Pancreas (tissue), 10 donors: Measurements from ENCODE around the gene IRGC. TPM values are rescaled to one million over a fixed set of nuclear protein-coding genes. Genes with fewer than 3 reads are reported as not detected.

Source experiments
- ATAC-seq, 4 donors: fragments of 200-7000 bp; cut with Tn5 transposase; one replicate each; pipeline versions ENCODE4 v1.8.0 to v1.9.1; 2020; ENCODE audit warnings: mild to moderate bottlenecking in 4 of 4, moderate library complexity in 4 of 4
- DNase-seq, 6 donors: peaks; one replicate each; pipeline ENCODE4 v3.0.0-alpha.2; 2020
- FAIRE-seq: peaks from 2 replicates; lab custom pipeline; 2012; peaks lifted over from hg19 to GRCh38; lab: Jason Lieb, UNC
- H3K27ac ChIP-seq, 4 donors: fragments of 200-600 bp; sonication (generic); 1 replicate in 3 of 4; 2 replicates in 1 of 4; pipeline versions ENCODE4 v1.5.0 to v1.8.0; 2020
- H3K27me3 ChIP-seq, 4 donors: fragments of 200-600 bp; one replicate each; pipeline ENCODE4 v1.8.0; 2021
- H3K36me3 ChIP-seq, 3 donors: fragments of 200-600 bp; sonication (generic) in 1 of 3; one replicate each; pipeline versions ENCODE4 v1.5.0 to v1.8.0; 2020 to 2021
- H3K4me1 ChIP-seq, 3 donors: fragments of 200-600 bp; one replicate each; pipeline ENCODE4 v1.8.0; 2021
- H3K4me3 ChIP-seq, 4 donors: fragments of 200-600 bp; sonication (generic) in 2 of 4; one replicate each; pipeline versions ENCODE4 v1.5.0 to v1.8.0; 2020 to 2021
- H3K9me3 ChIP-seq, 4 donors: fragments of 200-600 bp; one replicate each; pipeline ENCODE4 v1.8.0; 2021
- CTCF ChIP-seq, 4 donors: fragments of 200-600 bp; sonication (generic) in 3 of 4; IDR thresholded peaks; one replicate each; pipeline versions ENCODE4 v1.5.0 to v1.8.0; 2021; ENCODE audit warnings: antibody characterized with exemption in 4 of 4
- WGBS, 2 donors: extraction: QIAGEN DNeasy Blood & Tissue Kit; methylation state at CpG; one replicate each; pipeline ENCODE4 v1.1.7; 2013; 5-methylcytosine and 5-hydroxymethylcytosine counted together
- intact Hi-C, 3 donors: fragments of 100-400 bp; cut with DNase I; formaldehyde crosslinking; loops; one replicate each; pipeline versions ENCODE4 v1.11.1 to v1.14.2; 2022
- polyA plus RNA-seq, 2 donors: library from polyadenylated mRNA; stranded (reverse); fragments of 200-250 nt; gene quantifications; one replicate each; pipeline ENCODE4 v1.2.3, GENCODE V29; 2013
- total RNA-seq, 6 donors: library from RNA; stranded (reverse); fragmentation: NEBNext Ultra II Directional in 4 of 6; extraction: Animal tissue kit (Norgen Biotek cat#: 25700) in 4 of 6; gene quantifications; one replicate each; pipeline versions ENCODE4 v1.2.1 to v1.2.4, GENCODE V29; 2021 to 2023
- donor health status: healthy with polysubstance abuse.
- donor health status: DM: no; HTN: no; CAD: no; lungs with moderate emphysema.
- donor health status: DM: no; HTN: no; CAD: no.
- donor health status: control.
- donor health status: control.
- donor health status: Bipolar disorder and iron deficiency.
- donor health status: DM: yes; HTN: yes; CAD: no.
- donor health status: DM: no; HTN: no; CAD: no.
- donor health status: DM: no; HTN: no; CAD: no.
- donor health status: DM: yes; HTN: yes; CAD: no.

The IRGC gene
- total and polyA plus RNA-seq, 8 donors: not detected

- intact Hi-C loops: no loop called here
- no peaks in the 10 kb centered on the region for H3K27me3 ChIP-seq
- H3K9me3 ChIP-seq: no peaks in the 10 kb centered on the region
- TF ChIP-seq CTCF (IDR thresholded peaks at IDR 0.05): no peak
- FAIRE-seq (no peak), ATAC-seq (no peak), DNase-seq (no peak)
- no peaks in the 10 kb centered on the region for H3K4me1 ChIP-seq
- peaks cover 0 to 19% (median 2%) of the 10 kb centered on the region in 3 donors for H3K36me3 ChIP-seq
- H3K27ac ChIP-seq: no peak overlapping the region
- H3K4me3 ChIP-seq: no peak overlapping the region
- 79 to 80% methylated on average over 4 of the region's 4 CpGs for WGBS, 2 donors
Measured at GRCh38 chr19:43727593-43727853, 11.6 kb downstream of the IRGC start.

GRCh38 chr19:43729919-43730318 lies 14.0 kb downstream of the IRGC start:
- Histone ChIP-seq H3K9me3 (no peaks in the 10 kb centered on the region), H3K27me3 (no peaks in the 10 kb centered on the region), H3K36me3 (peaks cover 2 to 28% (median 3%) of the 10 kb centered on the region in 3 donors), H3K27ac (no peak overlapping the region), H3K4me3 (no peak overlapping the region), H3K4me1 (no peaks in the 10 kb centered on the region)
- WGBS, 2 donors: 89 to 93% methylated on average over 5 of the region's 5 CpGs
- no peak for DNase-seq
- no peak for TF ChIP-seq CTCF (IDR thresholded peaks at IDR 0.05)
- ATAC-seq: no peak
- no peak for FAIRE-seq
- intact Hi-C loops: no loop called here

GRCh38 chr19:43731346-43731745 lies 15.5 kb downstream of the IRGC start:
- intact Hi-C loops: no loop called here
- TF ChIP-seq CTCF (IDR thresholded peaks at IDR 0.05): no peak
- H3K27me3 ChIP-seq: no peaks in the 10 kb centered on the region
- FAIRE-seq (no peak), DNase-seq (peak in 3 of 6 donors; percentile 38 to 70 (median 58)), ATAC-seq (no peak)
- no peak overlapping the region for H3K27ac ChIP-seq
- H3K9me3 ChIP-seq: no peaks in the 10 kb centered on the region
- WGBS, 2 donors: 87 to 90% methylated on average over 14 of the region's 14 CpGs
- no peak overlapping the region for H3K4me3 ChIP-seq
- H3K36me3 ChIP-seq: peaks cover 2 to 30% (median 3%) of the 10 kb centered on the region in 3 donors
- no peaks in the 10 kb centered on the region for H3K4me1 ChIP-seq

GRCh38 chr19:43731846-43732245 lies 16.0 kb downstream of the IRGC start:
- intact Hi-C loops: no loop called here
- Histone ChIP-seq H3K4me1 (no peaks in the 10 kb centered on the region), H3K9me3 (no peaks in the 10 kb centered on the region), H3K27ac (no peak overlapping the region), H3K27me3 (no peaks in the 10 kb centered on the region), H3K4me3 (no peak overlapping the region), H3K36me3 (peaks cover 2 to 35% (median 5%) of the 10 kb centered on the region in 3 donors)
- WGBS, 2 donors: 88 to 97% methylated on average over 1 of the region's 1 CpG
- no peak for ATAC-seq
- FAIRE-seq: no peak
- TF ChIP-seq CTCF (IDR thresholded peaks at IDR 0.05): no peak
- no peak for DNase-seq

- no peaks in the 10 kb centered on the region for H3K4me1 ChIP-seq
- no peaks in the 10 kb centered on the region for H3K9me3 ChIP-seq
- no peak overlapping the region for H3K4me3 ChIP-seq
- ATAC-seq: no peak
- no peak for TF ChIP-seq CTCF (IDR thresholded peaks at IDR 0.05)
- H3K27me3 ChIP-seq: no peaks in the 10 kb centered on the region
- peaks cover 2 to 66% (median 15%) of the 10 kb centered on the region in 3 donors for H3K36me3 ChIP-seq
- intact Hi-C loops: no loop called here
- H3K27ac ChIP-seq: no peak overlapping the region
- FAIRE-seq: no peak
- DNase-seq: no peak
- 96 to 98% methylated on average over 6 of the region's 6 CpGs for WGBS, 2 donors
Measured at GRCh38 chr19:43735013-43735412, 19.1 kb downstream of the IRGC start.
